ENCODE measurements around the gene LRRC23. TPM values are rescaled to one million over a fixed set of nuclear protein-coding genes. Genes with fewer than 3 reads are reported as not detected.
A peak's percentile ranks its signal among the peaks of the same experiment; 100 is the strongest.

LRRC23 gene
- polyA plus RNA-seq, 1 experiment = 10.6 TPM

GRCh38 chr12:6936636-6937480 lies 32.2 kb downstream of the LRRC23 start:
- Histone ChIP-seq H3K4me3 (ENCODE audit: low read depth, low read length) (peak overlapping the region; percentile 61), H3K9me3 (ENCODE audit: control insufficient read depth, insufficient read depth, low read length) (no peaks in the 10 kb centered on the region; the same call in 1 of the 2 replicates), H3K27me3 (ENCODE audit: control insufficient read depth, insufficient read depth, low read length) (no peaks in the 10 kb centered on the region), H3K27ac (ENCODE audit: low read depth, low read length) (peak overlapping the region; percentile 31)
- DNase-seq (ENCODE audit: low read depth, low spot score) = no peak
- ChIA-PET CTCF (interaction anchor here (0.7 to 3.6 kb wide), 3 partner anchors 11 to 82 kb away, joined by 3 to 33 read pairs (median 4); no protein-coding TSS in a partner anchor), POLR2A (interaction anchor here (0.7 to 3.2 kb wide), 6 partner anchors 11 to 143 kb away, joined by 3 to 21 read pairs (median 4); partner anchors contain the start of gene SPSB2)
- TF ChIP-seq CTCF (IDR thresholded peaks at IDR 0.05; ENCODE audit: low read depth, low read length) = no peak

- peak; percentile 93 for TF ChIP-seq CTCF (IDR thresholded peaks at IDR 0.05; ENCODE audit: low read depth, low read length)
- POLR2A ChIA-PET = interaction anchor here (0.6 to 3.2 kb wide), 8 partner anchors 9 to 142 kb away, joined by 3 to 21 read pairs (median 7); partner anchors contain the start of genes ATN1 and SPSB2
- DNase-seq (ENCODE audit: low read depth, low spot score) = peak; percentile 84
- H3K9me3 ChIP-seq (ENCODE audit: control insufficient read depth, insufficient read depth, low read length) = no peaks in the 10 kb centered on the region; the same call in 1 of the 2 replicates
- H3K27ac ChIP-seq (ENCODE audit: low read depth, low read length) = peak overlapping the region; percentile 61
- peak overlapping the region; percentile 61 for H3K4me3 ChIP-seq (ENCODE audit: low read depth, low read length)
- CTCF ChIA-PET = interaction anchor here (0.7 to 3.6 kb wide), 6 partner anchors 9 to 83 kb away, joined by 3 to 33 read pairs (median 6); no protein-coding TSS in a partner anchor
- H3K27me3 ChIP-seq (ENCODE audit: control insufficient read depth, insufficient read depth, low read length) = no peaks in the 10 kb centered on the region
These were observed 33.1 kb downstream of the LRRC23 start for GRCh38 chr12:6937481-6938352.

- peak overlapping the region; percentile 61 for H3K4me3 ChIP-seq (ENCODE audit: low read depth, low read length)
These were observed 34.0 kb downstream of the LRRC23 start for GRCh38 chr12:6938353-6939190.

More at GRCh38 chr12:6938353-6939190, 34.0 kb downstream of the LRRC23 start:
- CTCF ChIA-PET = interaction anchor here (1.1 to 3.6 kb wide), 8 partner anchors 10 to 70 kb away, joined by 3 to 33 read pairs (median 6); partner anchors contain the start of gene SPSB2
- no peak for TF ChIP-seq CTCF (IDR thresholded peaks at IDR 0.05; ENCODE audit: low read depth, low read length)
- Histone ChIP-seq H3K27me3 (ENCODE audit: control insufficient read depth, insufficient read depth, low read length) (no peaks in the 10 kb centered on the region), H3K27ac (ENCODE audit: low read depth, low read length) (peak overlapping the region; percentile 21), H3K9me3 (ENCODE audit: control insufficient read depth, insufficient read depth, low read length) (no peaks in the 10 kb centered on the region; the same call in 1 of the 2 replicates)
- DNase-seq (ENCODE audit: low read depth, low spot score) = no peak
- POLR2A ChIA-PET = interaction anchor here (0.6 to 3.2 kb wide), 6 partner anchors 10 to 69 kb away, joined by 4 to 21 read pairs (median 7); partner anchors contain the start of genes ATN1 and SPSB2

All from AG04450 (cell line).